22Rv1 (cell line): ENCODE data around the gene TIA1.

Experiments
- H3K27ac ChIP-seq: fragments of 450-650 bp; 2 replicates; pipeline ENCODE4 v1.5.1; 2017
- CTCF ChIP-seq: fragments of 450-650 bp; IDR thresholded peaks from 2 replicates; pipeline ENCODE4 v1.5.1; 2017; ENCODE audit warnings: mild to moderate bottlenecking
- ZFX ChIP-seq: fragments of 450-650 bp; IDR thresholded peaks from 2 replicates; pipeline ENCODE4 v1.6.1; 2017; ENCODE audit warnings: antibody characterized with exemption, borderline replicate concordance

TIA1 gene

GRCh38 chr2:70211595-70211994 lies 36.8 kb downstream of the TIA1 start:
- no peak overlapping the region for H3K27ac ChIP-seq
- TF ChIP-seq ZFX (no peak), CTCF (no peak)

GRCh38 chr2:70204452-70204851 lies 44.0 kb downstream of the TIA1 start:
- TF ChIP-seq ZFX (no peak), CTCF (no peak)

GRCh38 chr2:70203086-70203485 lies 45.3 kb downstream of the TIA1 start:
- no peak overlapping the region for H3K27ac ChIP-seq
- TF ChIP-seq ZFX (no peak), CTCF (no peak)

More at GRCh38 chr2:70204452-70204851, 44.0 kb downstream of the TIA1 start:
- no peak overlapping the region for H3K27ac ChIP-seq

- no peak for TF ChIP-seq ZFX
- no peak for TF ChIP-seq CTCF
These were observed 46.1 kb downstream of the TIA1 start for GRCh38 chr2:70202236-70202806.

GRCh38 chr2:70201831-70202230 lies 46.6 kb downstream of the TIA1 start:
- no peak for TF ChIP-seq ZFX
- no peak for TF ChIP-seq CTCF
- H3K27ac ChIP-seq: no peak overlapping the region

More at GRCh38 chr2:70202236-70202806, 46.1 kb downstream of the TIA1 start:
- H3K27ac ChIP-seq: no peak overlapping the region

- TF ChIP-seq ZFX: no peak
- no peak for TF ChIP-seq CTCF
These were observed 47.1 kb downstream of the TIA1 start for GRCh38 chr2:70201225-70201768.

GRCh38 chr2:70199320-70199864 lies 49.0 kb downstream of the TIA1 start:
- no peak for TF ChIP-seq ZFX
- TF ChIP-seq CTCF: no peak
- H3K27ac ChIP-seq: no peak overlapping the region

More at GRCh38 chr2:70201225-70201768, 47.1 kb downstream of the TIA1 start:
- H3K27ac ChIP-seq: no peak overlapping the region
